GM12878 (cell line): Measurements from ENCODE around the gene ZNF688. TPM values are rescaled to one million over a fixed set of nuclear protein-coding genes. Genes with fewer than 3 reads are reported as not detected.

Experiments
- ATAC-seq: fragments of 200-7000 bp; cut with Tn5 transposase; 3 replicates; pipeline ENCODE4 v1.9.1; 2020; ENCODE audit warnings: mild to moderate bottlenecking, moderate library complexity
- BruUV-seq: library from RNA; stranded (reverse); fragments of 400-500 nt; replicated peaks from 2 replicates; lab custom pipeline; 2021; lab: Mats Ljungman, UMichigan
- CTCF ChIA-PET: fragments of 300-600 bp; sonication (Branson Sonifier 250); formaldehyde crosslinking; extraction: SDS; loops from one replicate; lab custom pipeline; 2021; ENCODE audit warnings: inconsistent platforms; lab: Yijun Ruan, JAX
- POLR2A ChIA-PET: fragments of 350-600 bp; formaldehyde crosslinking; extraction: SDS; loops from one replicate; lab custom pipeline; 2021; ENCODE audit warnings: inconsistent platforms; lab: Charles Lee
- RAD21 ChIA-PET: fragments of 300-600 bp; sonication (Branson Sonifier 250); formaldehyde crosslinking; loops from one replicate; lab custom pipeline; 2023; ENCODE audit warnings: antibody characterized with exemption; ENCODE audit not compliant: unreplicated experiment; lab: Charles Lee
- SMC1A ChIA-PET: fragments of 300-600 bp; sonication (Branson Sonifier 250); formaldehyde crosslinking; loops from one replicate; lab custom pipeline; 2023; ENCODE audit not compliant: unreplicated experiment, uncharacterized antibody; lab: Charles Lee
- DNase-seq: peaks from one replicate; pipeline ENCODE4 v3.0.0-alpha.2; 2011; ENCODE audit warnings: low read depth, low spot score
- FAIRE-seq: peaks from 3 replicates; lab custom pipeline; 2011; peaks lifted over from hg19 to GRCh38; lab: Jason Lieb, UNC
- H2AFZ ChIP-seq: 2 replicates; pipeline ENCODE4 v1.6.0; 2011; ENCODE audit warnings: low read depth, low read length, control low read depth; ENCODE audit not compliant: control insufficient read depth
- H3K27ac ChIP-seq: 2 replicates; pipeline ENCODE4 v1.5.1; 2011; ENCODE audit warnings: control low read depth; ENCODE audit not compliant: control insufficient read depth, insufficient read depth
- H3K27me3 ChIP-seq, 2 experiments: replicated peaks in 1 of 2; 2 replicates each; pipeline versions ENCODE4 v1.6.0 to v1.6.1; 2011; ENCODE audit warnings: low read length in 1 of 2; ENCODE audit not compliant: control insufficient read depth in 2 of 2, insufficient read depth in 2 of 2
- H3K36me3 ChIP-seq, 2 experiments: 2 replicates each; pipeline ENCODE4 v1.5.1; 2011; ENCODE audit warnings: low read length in 1 of 2; ENCODE audit not compliant: control insufficient read depth in 2 of 2, insufficient read depth in 2 of 2
- H3K4me1 ChIP-seq: 2 replicates; pipeline ENCODE4 v1.6.1; 2011; ENCODE audit warnings: mild to moderate bottlenecking, low read length, moderate library complexity, mixed read lengths; ENCODE audit not compliant: control insufficient read depth, insufficient read depth
- H3K4me2 ChIP-seq: 2 replicates; pipeline ENCODE4 v1.6.0; 2011; ENCODE audit warnings: control low read depth; ENCODE audit not compliant: control insufficient read depth, insufficient read depth
- H3K4me3 ChIP-seq: fragments of 200-600 bp; sonication (generic); 2 replicates; pipeline ENCODE4 v1.5.1; 2016
- H3K79me2 ChIP-seq: 2 replicates; pipeline ENCODE4 v1.6.0; 2011; ENCODE audit warnings: low read length; ENCODE audit not compliant: control insufficient read depth, insufficient read depth
- H3K9ac ChIP-seq: 2 replicates; pipeline ENCODE4 v1.8.0; 2011; ENCODE audit warnings: low read length, control low read depth, mixed read lengths; ENCODE audit not compliant: control insufficient read depth, insufficient read depth
- H3K9me3 ChIP-seq: replicated peaks from 3 replicates; pipeline ENCODE4 v1.5.1; 2011; ENCODE audit warnings: mild to moderate bottlenecking, low read length; ENCODE audit not compliant: control insufficient read depth, insufficient read depth
- H4K20me1 ChIP-seq: 2 replicates; pipeline ENCODE4 v1.6.0; 2011; ENCODE audit not compliant: control insufficient read depth, insufficient read depth
- BACH1 ChIP-seq: fragments of 450-650 bp; IDR thresholded peaks from 2 replicates; pipeline ENCODE4 v1.6.1; 2017; ENCODE audit warnings: mild to moderate bottlenecking, borderline replicate concordance
- CTCF ChIP-seq, 3 experiments: IDR thresholded peaks in 2 of 3; conservative IDR thresholded peaks in 1 of 3; 2 replicates each; pipeline ENCODE4 v1.5.1; 2011; ENCODE audit warnings: low read depth in 3 of 3, low read length in 3 of 3, mild to moderate bottlenecking in 3 of 3, control low read depth in 2 of 3, moderate library complexity in 2 of 3, inconsistent platforms in 1 of 3, mixed read lengths in 1 of 3; ENCODE audit not compliant: control insufficient read depth in 2 of 3, insufficient read depth in 1 of 3; ENCODE audit errors: extremely low read depth in 1 of 3
- CUX1 ChIP-seq: IDR thresholded peaks from 2 replicates; pipeline ENCODE4 v1.6.1; 2012; ENCODE audit warnings: improper control_type of control experiment, low read depth, low read length; ENCODE audit not compliant: insufficient replicate concordance
- KAT2A ChIP-seq: conservative IDR thresholded peaks from 2 replicates; pipeline ENCODE4 v1.6.1; 2011; ENCODE audit warnings: low read depth, low read length; ENCODE audit not compliant: control insufficient read depth
- MEF2A ChIP-seq: IDR thresholded peaks from 2 replicates; pipeline ENCODE4 v1.6.1; 2011; ENCODE audit warnings: low read depth, mild to moderate bottlenecking, low read length, moderate library complexity; ENCODE audit not compliant: insufficient read depth
- TCF12 ChIP-seq: IDR thresholded peaks from 2 replicates; pipeline ENCODE4 v1.6.1; 2011; ENCODE audit warnings: low read depth, mild to moderate bottlenecking, low read length
- ZBTB40 ChIP-seq: fragments of 450-650 bp; IDR thresholded peaks from 2 replicates; pipeline ENCODE4 v1.6.1; 2016; ENCODE audit warnings: mild to moderate bottlenecking, moderate library complexity, borderline replicate concordance
- ZNF274 ChIP-seq: IDR thresholded peaks from one replicate; pipeline ENCODE4 v1.8.0; 2011; ENCODE audit not compliant: insufficient read length, insufficient read depth
- ZNF384 ChIP-seq: IDR thresholded peaks from 2 replicates; pipeline ENCODE4 v1.6.1; 2012; ENCODE audit warnings: low read depth, mild to moderate bottlenecking, low read length, improper control_type of control experiment, borderline replicate concordance
- WGBS: methylation state at CpG from one replicate; pipeline ENCODE4 v1.1.6; 2016; ENCODE audit warnings: low lambda C conversion rate; ENCODE audit not compliant: insufficient replicate concordance, insufficient coverage; ENCODE audit errors: missing lambda C conversion rate; 5-methylcytosine and 5-hydroxymethylcytosine counted together
- in situ Hi-C: fragments of 300-500 bp; cut with MboI; formaldehyde crosslinking; loops from 9 replicates; pipeline ENCODE4 v1.14.3; 2018; ENCODE audit warnings: mixed read lengths
- intact Hi-C: fragments of 100-400 bp; cut with micrococcal nuclease; formaldehyde crosslinking; loops from one replicate; pipeline ENCODE4 v1.14.2; 2022; ENCODE audit not compliant: unreplicated experiment
- polyA plus RNA-seq, 11 experiments: library from polyadenylated mRNA; depleted of rRNA in 4 of 11; unstranded in 6 of 11; stranded (reverse) in 5 of 11; fragments of >200 nt; fragmentation: Nextera tagmentation in 4 of 11; fragmentation: Illumina TruSeq in 1 of 11; extraction: Ambion mirVana in 4 of 11; extraction: Trizol in 1 of 11; gene quantifications; 1 replicate in 1 of 11; 2 replicates in 10 of 11; pipeline versions ENCODE4 v1.2.1 to v1.2.3, GENCODE V29; 2011 to 2016; ENCODE audit warnings: inconsistent platforms in 2 of 11, missing spikeins in 2 of 11, low read depth in 1 of 11
- total RNA-seq, 4 experiments: library from RNA; depleted of rRNA in 3 of 4; stranded (reverse); fragments of >200 nt in 3 of 4; fragmentation: Illumina TruSeq in 1 of 4; extraction: Trizol in 1 of 4; gene quantifications; 2 replicates each; pipeline versions ENCODE4 v1.2.1 to v1.2.3, GENCODE V29; 2013 to 2021

The ZNF688 gene
- total and polyA plus RNA-seq, 10 of the 15 experiments (the other 5 are each of a cell fraction or from before 2014, with no cell fraction given): 0.14 to 17.4 (median 10.6) TPM

GRCh38 chr16:30548416-30549253 lies 22.9 kb downstream of the ZNF688 start:
- FAIRE-seq: no peak
- no peaks in the 10 kb centered on the region for H4K20me1 ChIP-seq
- H3K36me3 ChIP-seq: peaks cover 0 to 3% of the 10 kb centered on the region in 2 experiments; a peak in 1 of 4 replicates
- no peak for DNase-seq
- no peak overlapping the region for H3K4me2 ChIP-seq
- POLR2A ChIA-PET: interaction anchor here (0.8 to 2.2 kb wide), 3 partner anchors 8 to 19 kb away, joined by 3 to 11 read pairs (median 4); no protein-coding TSS in a partner anchor
- no peak overlapping the region for H3K9ac ChIP-seq
- intact Hi-C loops: no loop called here
- CTCF ChIA-PET: interaction anchor here (1.1 to 1.5 kb wide), 3 partner anchors 7 to 50 kb away, joined by 4 to 9 read pairs (median 5); no protein-coding TSS in a partner anchor
- no peak overlapping the region for H3K27ac ChIP-seq
- ATAC-seq: no peak
- WGBS: 67% methylated on average over 8 of the region's 8 CpGs
- H3K4me1 ChIP-seq: no peaks in the 10 kb centered on the region
- H3K79me2 ChIP-seq: no peaks in the 10 kb centered on the region
- H2AFZ ChIP-seq: no peak overlapping the region
- no peaks in the 10 kb centered on the region for H3K9me3 ChIP-seq
- RAD21 ChIA-PET: no interaction called here
- in situ Hi-C loops: no loop called here
- SMC1A ChIA-PET: interaction anchor here (1.0 to 1.8 kb wide), 2 partner anchors 9 to 13 kb away, joined by 3 to 8 read pairs; partner anchors contain the start of gene ZNF747
- no peak overlapping the region for H3K4me3 ChIP-seq
- BruUV-seq: no TSS peak
- H3K27me3 ChIP-seq: no peaks in the 10 kb centered on the region
- TF ChIP-seq KAT2A (no peak), TCF12 (no peak), ZBTB40 (no peak), ZNF384 (no peak), MEF2A (no peak), CTCF (IDR thresholded peaks at IDR 0.05 in 2 of 3, conservative IDR thresholded peaks at IDR 0.05 in 1 of 3; ENCODE audit: control insufficient read depth in 2 of 3, extremely low read depth in 1 of 3, insufficient read depth in 1 of 3, low read depth in 3 of 3, low read length in 3 of 3) (no peak), CUX1 (no peak), ZNF274 (no peak), BACH1 (no peak)
